Endothelial cell of umbilical vein (primary cell): ENCODE data around the gene TRIM34. TPM values are rescaled to one million over a fixed set of nuclear protein-coding genes. Genes with fewer than 3 reads are reported as not detected.

Source experiments
- BruUV-seq: library from RNA; stranded (reverse); fragments of 400-500 nt; replicated peaks from 2 replicates; lab custom pipeline; 2021; lab: Mats Ljungman, UMichigan
- CTCF ChIA-PET: fragments of 300-600, 350-600 bp; sonication (Branson Sonifier 250); formaldehyde crosslinking; loops from one replicate; lab custom pipeline; 2021; ENCODE audit warnings: antibody characterized with exemption, inconsistent platforms; lab: Charles Lee
- POLR2A ChIA-PET: fragments of 300-600, 350-600 bp; sonication (Branson Sonifier 250); formaldehyde crosslinking; loops from one replicate; lab custom pipeline; 2021; ENCODE audit warnings: antibody characterized with exemption, inconsistent platforms; lab: Charles Lee
- DNase-seq: peaks from one replicate; pipeline ENCODE4 v3.0.0-alpha.2; 2011; ENCODE audit warnings: low read depth, low spot score
- FAIRE-seq: peaks from 2 replicates; lab custom pipeline; 2011; peaks lifted over from hg19 to GRCh38; lab: Jason Lieb, UNC
- H2AFZ ChIP-seq: 2 replicates; pipeline ENCODE4 v1.6.0; 2012; ENCODE audit warnings: low read depth, low read length, control low read depth, inconsistent platforms
- H3K27ac ChIP-seq: 2 replicates; pipeline ENCODE4 v1.5.1; 2011; ENCODE audit warnings: low read depth, mild to moderate bottlenecking, control low read depth, low read length, moderate library complexity; ENCODE audit not compliant: insufficient read depth
- H3K27me3 ChIP-seq, 2 experiments: 2 replicates each; pipeline versions ENCODE4 v1.6.0 to v1.6.1; 2011; ENCODE audit warnings: low read length in 2 of 2, mixed read lengths in 1 of 2; ENCODE audit not compliant: control insufficient read depth in 2 of 2, insufficient read depth in 2 of 2
- H3K36me3 ChIP-seq, 2 experiments: 2 replicates in 1 of 2; 3 replicates in 1 of 2; pipeline ENCODE4 v1.5.1; 2011; ENCODE audit warnings: low read length in 2 of 2, mild to moderate bottlenecking in 1 of 2, moderate library complexity in 1 of 2; ENCODE audit not compliant: control insufficient read depth in 2 of 2, insufficient read depth in 2 of 2; ENCODE audit errors: extremely low read depth in 1 of 2
- H3K4me1 ChIP-seq: 3 replicates; pipeline ENCODE4 v1.5.1; 2011; ENCODE audit warnings: mild to moderate bottlenecking, low read length; ENCODE audit not compliant: control insufficient read depth, insufficient read depth; ENCODE audit errors: extremely low read depth
- H3K4me2 ChIP-seq: 2 replicates; pipeline ENCODE4 v1.6.1; 2011; ENCODE audit warnings: low read length, control low read depth, mixed read lengths; ENCODE audit not compliant: insufficient read depth
- H3K4me3 ChIP-seq, 3 experiments: fragments of 200-600 bp in 1 of 3; sonication (generic), shearing (Covaris generic) in 1 of 3; replicated peaks in 1 of 3; 2 replicates each; pipeline ENCODE4 v1.5.1; 2011 to 2016; ENCODE audit warnings: control low read depth in 3 of 3, low read length in 3 of 3, mild to moderate bottlenecking in 2 of 3, inconsistent platforms in 1 of 3, low read depth in 1 of 3, moderate library complexity in 1 of 3; ENCODE audit not compliant: insufficient read depth in 1 of 3
- H3K79me2 ChIP-seq: 2 replicates; pipeline ENCODE4 v1.6.0; 2012; ENCODE audit warnings: low read length, inconsistent platforms; ENCODE audit not compliant: control insufficient read depth, insufficient read depth
- H3K9ac ChIP-seq: replicated peaks from 2 replicates; pipeline ENCODE3; 2011; ENCODE audit warnings: low read length, control low read depth; ENCODE audit not compliant: insufficient read depth; ENCODE audit errors: extremely low read depth
- H3K9me1 ChIP-seq: replicated peaks from 3 replicates; pipeline ENCODE4 v1.6.0; 2011; ENCODE audit warnings: mild to moderate bottlenecking, low read length; ENCODE audit not compliant: control insufficient read depth, insufficient read depth; ENCODE audit errors: extremely low read depth
- H3K9me3 ChIP-seq: replicated peaks from 2 replicates; pipeline ENCODE4 v1.5.1; 2012; ENCODE audit warnings: low read length, inconsistent platforms; ENCODE audit not compliant: control insufficient read depth, insufficient read depth
- H4K20me1 ChIP-seq: replicated peaks from 2 replicates; pipeline ENCODE3; 2011; ENCODE audit warnings: mild to moderate bottlenecking, low read length; ENCODE audit not compliant: control insufficient read depth, insufficient read depth; ENCODE audit errors: extremely low read depth
- CTCF ChIP-seq, 2 donors: IDR thresholded peaks; 1 replicate in 1 of 2; 2 replicates in 1 of 2; pipeline ENCODE4 v1.5.1; 2011; ENCODE audit warnings: low read length in 2 of 2, mild to moderate bottlenecking in 2 of 2, moderate library complexity in 2 of 2, control low read depth in 1 of 2, inconsistent platforms in 1 of 2, low read depth in 1 of 2; ENCODE audit not compliant: insufficient read depth in 1 of 2; ENCODE audit errors: extremely low read depth in 1 of 2
- EZH2 ChIP-seq: IDR thresholded peaks from 2 replicates; pipeline ENCODE4 v1.6.1; 2012; ENCODE audit warnings: borderline replicate concordance, low read depth, mild to moderate bottlenecking, moderate library complexity, low read length, inconsistent platforms; ENCODE audit not compliant: severe bottlenecking
- FOS ChIP-seq: IDR thresholded peaks from 2 replicates; pipeline ENCODE4 v1.6.1; 2011; ENCODE audit warnings: mild to moderate bottlenecking, low read length, moderate library complexity, borderline replicate concordance; ENCODE audit not compliant: insufficient read depth
- GATA2 ChIP-seq: IDR thresholded peaks from 2 replicates; pipeline ENCODE4 v1.7.0; 2011; ENCODE audit warnings: low read depth, mild to moderate bottlenecking, moderate library complexity, mixed read lengths, low read length; ENCODE audit not compliant: insufficient read length, insufficient read depth
- JUN ChIP-seq: IDR thresholded peaks from 2 replicates; pipeline ENCODE4 v1.6.1; 2011; ENCODE audit warnings: borderline replicate concordance, low read depth; ENCODE audit not compliant: insufficient read length, insufficient read depth
- MAX ChIP-seq: IDR thresholded peaks from 2 replicates; pipeline ENCODE4 v1.6.1; 2011; ENCODE audit not compliant: insufficient read depth, insufficient read length
- MYC ChIP-seq: IDR thresholded peaks from one replicate; pipeline ENCODE4 v1.6.1; 2011; ENCODE audit warnings: mild to moderate bottlenecking, low read depth, low read length
- POLR2A ChIP-seq: IDR thresholded peaks from 2 replicates; pipeline ENCODE4 v1.6.1; 2012; ENCODE audit warnings: low read depth, mild to moderate bottlenecking, control low read depth, low read length
- POLR2AphosphoS5 ChIP-seq: IDR thresholded peaks from 2 replicates; pipeline ENCODE4 v1.6.1; 2012; ENCODE audit warnings: low read depth, mild to moderate bottlenecking, control low read depth, low read length, moderate library complexity; ENCODE audit not compliant: insufficient read depth
- dilution Hi-C: fragments of 300-500 bp; cut with MboI; formaldehyde crosslinking; loops from one replicate; pipeline ENCODE4 v1.15.0; 2019; ENCODE audit warnings: low sequenced_read_pairs; ENCODE audit not compliant: extremely low pct_ligation_motif_present
- intact Hi-C: fragments of 100-400 bp; cut with micrococcal nuclease; formaldehyde crosslinking; loops from one replicate; pipeline ENCODE4 v1.10.0; 2022
- polyA plus RNA-seq, 4 experiments: library from polyadenylated mRNA; depleted of rRNA in 3 of 4; stranded (reverse) in 3 of 4; unstranded in 1 of 4; fragments of >200 nt; gene quantifications; 2 replicates each; pipeline versions ENCODE4 v1.2.1 to v1.2.3, GENCODE V29; 2011 to 2012; ENCODE audit warnings: missing spikeins in 1 of 4
- total RNA-seq: library from RNA; stranded (reverse); gene quantifications from 2 replicates; pipeline ENCODE4 v1.2.3, GENCODE V29; 2021

TRIM34 gene
- total and polyA plus RNA-seq, 2 donors (not counting 3 experiments of a cell fraction or from before 2014, with no cell fraction given) = 6.7 to 14.6 TPM

- Histone ChIP-seq H3K9ac (no peak overlapping the region), H2AFZ (no peak overlapping the region), H3K9me1 (no peaks in the 10 kb centered on the region), H3K36me3 (no peaks in the 10 kb centered on the region), H3K27ac (no peak overlapping the region), H4K20me1 (no peaks in the 10 kb centered on the region), H3K79me2 (no peaks in the 10 kb centered on the region), H3K4me1 (no peaks in the 10 kb centered on the region), H3K4me2 (no peak overlapping the region), H3K4me3 (no peak overlapping the region), H3K27me3 (no peaks in the 10 kb centered on the region), H3K9me3 (no peaks in the 10 kb centered on the region)
- BruUV-seq = no TSS peak
- dilution Hi-C loops (no loop called here), intact Hi-C loops (no loop called here)
- FAIRE-seq (no peak), DNase-seq (no peak)
- ChIA-PET POLR2A (no interaction called here), CTCF (no interaction called here)
- TF ChIP-seq EZH2 = no peak
- TF ChIP-seq MAX = no peak
- no peak for TF ChIP-seq FOS
- TF ChIP-seq POLR2AphosphoS5 = no peak
- TF ChIP-seq MYC = no peak
- no peak for TF ChIP-seq JUN
- no peak for TF ChIP-seq GATA2
- TF ChIP-seq POLR2A = no peak
- no peak for TF ChIP-seq CTCF (IDR thresholded peaks at IDR 0.05; ENCODE audit: extremely low read depth in 1 of 2, insufficient read depth in 1 of 2, low read depth in 1 of 2, low read length in 2 of 2)
These were observed 18.8 kb downstream of the TRIM34 start for GRCh38 chr11:5643585-5643984.
